Measurements from ENCODE around the gene VAT1L. TPM values are rescaled to one million over a fixed set of nuclear protein-coding genes. Genes with fewer than 3 reads are reported as not detected.

VAT1L gene
- total and polyA plus RNA-seq, 12 donors, result 18.1 to 103 (median 38.2) TPM

DNA sequence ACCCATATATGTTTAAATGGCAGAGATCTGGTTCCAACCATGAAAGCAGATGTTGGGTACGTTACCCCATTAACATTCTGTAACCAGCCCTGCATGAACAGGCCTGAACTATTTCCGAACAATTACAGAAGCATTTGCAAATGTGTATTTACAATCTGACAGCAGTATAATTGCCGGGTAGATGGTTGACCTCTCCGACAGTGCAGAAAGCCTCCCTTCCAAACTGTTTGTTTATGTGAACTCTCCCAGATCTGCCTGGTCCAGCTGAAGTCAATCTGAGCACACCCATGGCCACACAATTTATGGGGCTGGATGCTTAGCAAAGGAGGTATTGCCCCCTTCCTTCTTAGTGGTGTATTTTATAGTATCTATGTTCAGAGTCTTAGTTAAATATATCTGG, 44.2 kb upstream of the VAT1L start:
- Histone ChIP-seq H3K27me3 (no peaks in the 10 kb centered on the region), H3K9me3 (replicated peaks in 1 of 3) (no peaks in the 10 kb centered on the region), H3K27ac (no peak overlapping the region), H3K4me1 (replicated peaks in 1 of 2) (no peaks in the 10 kb centered on the region), H3K4me3 (no peak overlapping the region), H3K36me3 (replicated peaks in 1 of 2) (no peaks in the 10 kb centered on the region)
- TF ChIP-seq POLR2A (IDR thresholded peaks at IDR 0.05), result no peak
- TF ChIP-seq, protein P1, sequence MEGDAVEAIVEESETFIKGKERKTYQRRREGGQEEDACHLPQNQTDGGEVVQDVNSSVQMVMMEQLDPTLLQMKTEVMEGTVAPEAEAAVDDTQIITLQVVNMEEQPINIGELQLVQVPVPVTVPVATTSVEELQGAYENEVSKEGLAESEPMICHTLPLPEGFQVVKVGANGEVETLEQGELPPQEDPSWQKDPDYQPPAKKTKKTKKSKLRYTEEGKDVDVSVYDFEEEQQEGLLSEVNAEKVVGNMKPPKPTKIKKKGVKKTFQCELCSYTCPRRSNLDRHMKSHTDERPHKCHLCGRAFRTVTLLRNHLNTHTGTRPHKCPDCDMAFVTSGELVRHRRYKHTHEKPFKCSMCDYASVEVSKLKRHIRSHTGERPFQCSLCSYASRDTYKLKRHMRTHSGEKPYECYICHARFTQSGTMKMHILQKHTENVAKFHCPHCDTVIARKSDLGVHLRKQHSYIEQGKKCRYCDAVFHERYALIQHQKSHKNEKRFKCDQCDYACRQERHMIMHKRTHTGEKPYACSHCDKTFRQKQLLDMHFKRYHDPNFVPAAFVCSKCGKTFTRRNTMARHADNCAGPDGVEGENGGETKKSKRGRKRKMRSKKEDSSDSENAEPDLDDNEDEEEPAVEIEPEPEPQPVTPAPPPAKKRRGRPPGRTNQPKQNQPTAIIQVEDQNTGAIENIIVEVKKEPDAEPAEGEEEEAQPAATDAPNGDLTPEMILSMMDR (IDR thresholded peaks at IDR 0.05), result no peak
- 78 to 89% (median 84%) methylated on average over 4 of the region's 4 CpGs for WGBS, 4 donors
- DNase-seq, result no peak
- intact Hi-C loops (cut with DNase I), result no loop called here

DNA sequence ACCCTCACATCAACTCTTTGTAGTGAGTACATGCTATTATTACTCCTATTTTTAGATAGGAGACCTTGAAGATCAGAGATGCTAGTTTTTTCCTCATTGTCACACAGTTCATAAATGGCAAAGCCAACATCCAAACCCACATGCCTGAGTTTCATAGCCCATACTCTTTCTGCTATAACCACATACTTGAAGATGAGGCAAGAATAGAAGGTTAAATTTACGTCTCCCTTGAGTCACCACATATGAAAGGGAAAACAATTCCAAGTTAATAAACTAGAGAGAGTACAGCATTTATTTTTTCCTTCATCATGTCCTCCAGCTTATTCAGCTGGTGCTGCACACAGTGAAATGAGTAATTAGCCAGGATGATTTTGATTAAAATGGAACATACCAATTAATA, 42.4 kb upstream of the VAT1L start:
- no peaks in the 10 kb centered on the region for H3K27me3 ChIP-seq
- WGBS, 4 donors, result 42 to 53% (median 45%) methylated on average over 1 of the region's 1 CpG
- DNase-seq, result no peak
- no peak overlapping the region for H3K4me3 ChIP-seq
- no peak for TF ChIP-seq POLR2A (IDR thresholded peaks at IDR 0.05)
- intact Hi-C loops (cut with DNase I), result no loop called here
- H3K9me3 ChIP-seq (replicated peaks in 1 of 3), result no peaks in the 10 kb centered on the region
- H3K36me3 ChIP-seq (replicated peaks in 1 of 2), result no peaks in the 10 kb centered on the region
- no peaks in the 10 kb centered on the region for H3K4me1 ChIP-seq (replicated peaks in 1 of 2)
- no peak overlapping the region for H3K27ac ChIP-seq

DNA sequence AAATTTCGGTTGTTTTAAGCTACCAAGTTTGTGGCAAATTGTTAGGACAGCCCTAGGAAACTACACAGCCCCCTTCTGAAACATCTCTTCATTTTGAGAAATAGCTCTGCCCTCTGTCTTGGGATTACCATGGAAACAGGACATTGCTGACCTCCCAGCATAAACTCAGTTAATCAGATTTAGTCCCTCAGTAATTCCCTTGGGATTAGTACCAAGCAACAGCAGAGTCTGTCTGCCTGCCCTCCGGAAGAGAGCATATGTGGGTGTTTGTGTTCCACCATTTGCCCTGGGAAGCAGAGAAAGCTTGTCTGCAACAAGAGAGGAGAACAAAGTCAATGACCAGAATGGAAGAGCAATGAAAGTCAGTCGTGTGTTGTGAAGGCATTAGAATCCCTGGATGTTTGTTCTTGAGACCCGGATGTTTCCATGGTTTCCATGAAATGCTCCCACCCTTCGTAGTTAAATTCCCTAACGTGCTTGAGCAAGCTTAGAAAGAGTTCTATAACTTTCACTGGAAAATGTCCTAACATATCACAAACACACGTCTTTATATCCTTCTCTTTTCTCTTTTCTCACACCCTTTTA, 39.9 kb upstream of the VAT1L start:
- Histone ChIP-seq H3K36me3 (replicated peaks in 1 of 2) (no peaks in the 10 kb centered on the region), H3K4me1 (replicated peaks in 1 of 2) (no peaks in the 10 kb centered on the region), H3K9me3 (replicated peaks in 1 of 3) (no peaks in the 10 kb centered on the region), H3K27ac (no peak overlapping the region), H3K27me3 (no peaks in the 10 kb centered on the region), H3K4me3 (no peak overlapping the region)
- WGBS, 4 donors, result 58 to 82% (median 76%) methylated on average over 7 of the region's 7 CpGs
- TF ChIP-seq, protein P1 (IDR thresholded peaks at IDR 0.05), result no peak
- TF ChIP-seq POLR2A (IDR thresholded peaks at IDR 0.05), result no peak
- intact Hi-C loops (cut with DNase I), result no loop called here
- DNase-seq, result no peak

DNA sequence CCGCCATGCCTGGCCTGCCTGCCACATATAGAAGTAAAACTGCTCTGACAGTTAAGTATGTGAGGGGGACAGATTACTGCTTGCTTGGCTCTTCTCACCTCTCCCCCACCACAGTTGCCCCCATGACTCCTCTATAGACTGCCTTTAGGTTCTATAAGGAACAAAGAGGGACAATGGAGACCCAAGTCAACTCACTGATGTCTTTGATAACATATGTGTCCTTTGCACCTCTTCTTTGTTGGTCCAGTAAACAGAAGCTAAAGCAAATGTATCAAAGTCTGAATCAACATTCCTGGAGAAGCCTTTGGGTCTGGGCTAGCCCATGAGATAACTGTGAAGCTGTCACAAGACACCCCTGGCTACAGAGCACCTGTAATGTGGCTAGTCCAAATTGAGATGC, 38.9 kb upstream of the VAT1L start:
- H3K4me3 ChIP-seq, result no peak overlapping the region
- H3K27ac ChIP-seq, result no peak overlapping the region
- no peak for TF ChIP-seq POLR2A (IDR thresholded peaks at IDR 0.05)
- TF ChIP-seq, protein P1 (IDR thresholded peaks at IDR 0.05), result no peak
- WGBS, 4 donors, result 93 to 100% (median 97%) methylated on average over 1 of the region's 1 CpG
- no peak for DNase-seq
- H3K9me3 ChIP-seq (replicated peaks in 1 of 3), result no peaks in the 10 kb centered on the region
- no peaks in the 10 kb centered on the region for H3K36me3 ChIP-seq (replicated peaks in 1 of 2)
- H3K4me1 ChIP-seq (replicated peaks in 1 of 2), result peaks cover 0 to 5% of the 10 kb centered on the region in 2 donors
- no peaks in the 10 kb centered on the region for H3K27me3 ChIP-seq
- intact Hi-C loops (cut with DNase I), result no loop called here

DNA sequence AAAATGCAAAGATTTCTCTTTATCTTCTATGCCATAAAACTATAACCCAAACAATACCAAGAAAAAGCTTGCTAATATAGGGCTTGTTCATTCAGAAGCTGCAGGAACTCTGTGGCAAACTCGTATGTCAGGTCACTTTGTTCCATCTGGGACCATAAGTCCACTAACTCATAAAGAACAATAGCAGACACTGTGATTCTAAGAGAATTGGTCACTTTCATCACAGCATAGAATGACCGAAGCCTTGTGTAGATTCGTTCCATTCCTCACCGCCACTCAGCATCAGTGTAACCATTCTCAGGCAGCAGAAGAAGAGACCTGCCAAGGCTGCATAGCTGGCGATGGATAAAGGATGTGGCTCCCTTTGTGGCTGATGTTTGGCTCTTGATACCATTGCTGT, 30.3 kb upstream of the VAT1L start:
- DNase-seq, result no peak
- no peak for TF ChIP-seq POLR2A (IDR thresholded peaks at IDR 0.05)
- TF ChIP-seq, protein P1 (IDR thresholded peaks at IDR 0.05), result no peak
- Histone ChIP-seq H3K4me1 (replicated peaks in 1 of 2) (peaks cover 4 to 23% of the 10 kb centered on the region in 2 donors), H3K27me3 (no peaks in the 10 kb centered on the region), H3K27ac (no peak overlapping the region), H3K9me3 (replicated peaks in 1 of 3) (no peaks in the 10 kb centered on the region), H3K36me3 (replicated peaks in 1 of 2) (no peaks in the 10 kb centered on the region), H3K4me3 (no peak overlapping the region)
- WGBS, 4 donors, result 86 to 97% (median 93%) methylated on average over 5 of the region's 5 CpGs
- intact Hi-C loops (cut with DNase I), result no loop called here

Measured in adrenal gland (tissue), 12 donors.